HG03439 (cell line): Measurements from ENCODE around the gene PTPRR.

Experiments used
- ATAC-seq: cut with Tn5 transposase; IDR thresholded peaks from one replicate; pipeline ENCODE4 v1.9.1; 2021; ENCODE audit warnings: mild to moderate bottlenecking, moderate library complexity; ENCODE audit not compliant: unreplicated experiment

PTPRR gene

GRCh38 chr12:70918321-70918720, 2.2 kb downstream of the PTPRR start:
- no peak for ATAC-seq

- ATAC-seq, result no peak
Observed at GRCh38 chr12:70910666-70911065, 9.9 kb downstream of the PTPRR start.

GRCh38 chr12:70908978-70909377, 11.6 kb downstream of the PTPRR start:
- no peak for ATAC-seq

DNA sequence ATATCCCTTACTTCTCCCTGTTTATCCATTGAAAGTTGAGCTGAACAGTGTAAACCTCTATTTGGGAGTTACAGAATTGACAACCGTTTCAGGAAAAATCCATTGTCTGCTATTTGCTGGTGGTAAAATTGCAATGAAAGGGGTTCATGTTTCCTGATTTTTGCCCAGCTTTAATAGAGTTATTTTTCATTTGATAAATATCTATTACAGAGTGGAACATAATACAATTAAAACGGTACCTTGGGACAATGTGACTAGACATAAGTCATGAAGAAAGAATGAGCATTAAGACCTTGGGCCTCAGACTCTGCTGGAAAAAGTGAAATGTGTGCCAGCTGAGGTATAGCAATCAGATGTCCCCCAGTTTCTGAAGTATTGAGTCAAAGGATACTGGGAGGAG, 13.1 kb downstream of the PTPRR start:
- ATAC-seq, result no peak

DNA sequence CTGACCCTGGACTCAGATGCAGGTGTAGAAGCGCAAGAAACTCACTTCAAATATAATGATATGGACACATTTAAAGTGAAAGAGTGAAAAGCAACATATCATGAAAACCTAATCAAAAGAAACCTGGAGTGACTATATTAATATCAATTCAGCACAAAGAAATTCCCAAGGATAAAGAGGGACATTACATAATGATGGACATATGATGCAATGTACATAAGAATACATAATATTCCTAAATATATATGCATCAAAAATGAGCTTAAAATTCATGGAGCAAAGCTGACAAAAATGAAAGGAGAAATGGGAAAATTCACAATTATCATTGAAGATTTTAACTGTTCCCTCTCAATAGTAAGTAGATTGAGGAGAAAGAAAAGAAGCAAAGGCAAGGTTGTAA, 24.6 kb downstream of the PTPRR start:
- ATAC-seq, result no peak

GRCh38 chr12:70892593-70892992, 27.9 kb downstream of the PTPRR start:
- no peak for ATAC-seq

DNA sequence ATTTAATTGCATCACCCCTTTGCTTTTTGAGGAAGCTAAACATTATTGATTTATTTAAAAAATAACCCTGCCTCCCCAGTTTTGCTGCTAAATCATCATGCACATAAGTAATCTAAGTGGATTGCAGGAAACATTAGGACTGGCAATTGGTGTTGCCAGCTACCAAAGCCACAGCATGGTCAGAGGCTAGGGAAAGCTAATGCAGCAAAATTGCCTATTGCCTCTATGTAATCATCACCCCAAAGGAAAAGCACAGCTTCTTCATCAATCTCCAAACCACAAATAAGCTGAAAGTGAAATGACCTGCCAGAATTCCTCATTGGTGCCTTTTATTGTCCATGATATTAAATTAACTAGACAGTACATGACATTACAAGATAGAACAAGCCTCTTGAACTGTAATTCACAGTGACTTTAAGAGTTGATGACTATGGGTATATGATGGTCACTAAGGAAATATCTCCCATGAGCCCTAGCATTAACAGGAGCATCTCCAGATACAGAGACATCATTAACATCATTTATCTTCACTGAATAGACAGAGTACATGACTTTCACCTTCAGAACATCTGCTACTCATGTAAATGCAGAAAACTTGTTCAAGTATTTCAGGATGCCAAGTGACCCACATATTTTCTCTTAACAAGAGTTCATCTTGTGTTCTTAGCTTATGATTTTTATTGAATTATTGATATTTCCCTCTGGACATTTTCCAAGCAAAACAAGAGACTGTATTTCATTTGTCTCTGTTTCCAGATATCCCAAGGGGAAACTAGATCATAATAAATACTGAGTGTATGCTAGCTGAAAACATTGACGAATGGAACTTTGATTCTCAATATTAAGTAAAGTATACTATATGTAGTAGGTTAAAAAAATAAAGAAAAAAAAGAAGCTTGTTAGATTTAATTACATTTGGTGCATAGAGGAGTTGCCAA, 29.4 kb downstream of the PTPRR start:
- no peak for ATAC-seq

DNA sequence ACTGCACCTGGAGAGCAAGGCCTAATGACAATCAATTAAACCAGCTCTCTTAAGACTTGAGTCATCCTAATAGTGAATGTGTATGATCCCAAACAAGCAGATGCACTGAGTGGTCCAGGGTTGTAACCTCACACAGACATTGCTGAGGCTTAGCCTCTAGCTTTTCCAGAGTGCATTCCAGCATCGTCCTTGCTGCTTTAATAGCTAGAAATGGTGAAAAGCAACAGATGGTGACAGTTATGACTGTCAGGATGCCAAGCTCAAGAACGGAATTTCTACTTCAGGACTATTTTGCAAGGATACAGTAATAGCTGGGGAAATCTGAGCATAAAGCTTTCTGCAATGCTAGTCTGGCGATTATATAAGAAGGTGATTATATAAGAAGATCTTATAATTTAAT, 34.6 kb downstream of the PTPRR start:
- no peak for ATAC-seq

DNA sequence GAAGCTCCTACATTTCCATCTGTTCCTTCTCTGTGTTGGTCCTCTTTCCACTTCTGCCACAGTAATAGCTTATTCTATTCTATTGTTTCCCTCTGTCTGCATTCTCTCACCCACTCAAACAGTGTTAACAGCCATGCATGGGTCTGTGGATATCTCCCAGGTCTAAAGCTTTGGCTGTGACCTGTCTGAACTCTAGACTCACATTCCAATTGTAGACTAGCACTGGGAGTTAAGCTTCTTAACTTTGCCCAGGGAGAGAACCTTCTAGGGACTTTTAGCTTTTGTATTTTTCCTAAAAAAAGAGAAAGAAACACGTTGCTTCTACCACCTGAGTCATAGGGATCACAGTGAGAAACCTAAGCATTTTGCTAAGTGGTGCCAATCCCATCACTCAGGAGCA, 36.7 kb downstream of the PTPRR start:
- ATAC-seq, result no peak

DNA sequence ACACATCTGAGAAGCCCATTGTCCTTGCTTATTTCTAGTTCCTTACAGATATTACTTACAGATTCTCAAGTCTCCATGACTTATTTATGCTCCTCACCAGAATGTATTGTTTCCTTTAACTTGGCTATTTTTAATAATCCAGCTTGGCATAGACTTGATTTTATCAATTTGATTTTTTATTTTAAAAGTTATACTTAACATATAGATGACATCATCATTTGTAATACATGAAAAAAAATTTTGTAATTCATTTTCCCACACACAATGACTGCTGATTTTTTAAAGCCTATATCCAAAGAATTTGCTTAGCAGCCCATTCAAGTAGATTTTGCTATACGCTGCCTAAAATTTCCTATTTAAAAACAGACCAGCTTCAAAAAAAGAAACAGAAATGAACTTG, 39.8 kb downstream of the PTPRR start:
- no peak for ATAC-seq

DNA sequence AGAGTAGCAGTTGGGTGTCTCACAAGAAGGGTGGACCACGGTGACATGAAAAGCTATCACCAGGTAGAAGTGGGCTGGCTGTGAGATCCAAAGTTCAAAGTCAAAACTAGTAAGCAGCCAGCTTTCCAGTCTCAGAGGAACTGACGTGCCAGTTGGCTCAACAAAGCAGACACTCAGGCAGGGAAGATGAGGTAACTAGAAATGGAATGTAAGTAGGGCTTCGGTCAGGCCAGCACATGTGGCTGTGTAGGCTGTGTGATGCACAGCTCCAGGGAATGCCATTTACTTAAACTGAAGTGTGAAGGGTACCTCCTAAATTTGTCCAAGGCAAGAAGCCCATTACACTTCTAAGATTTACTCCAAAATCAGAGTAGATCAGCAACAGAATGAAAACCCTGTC, 43.6 kb downstream of the PTPRR start:
- no peak for ATAC-seq

DNA sequence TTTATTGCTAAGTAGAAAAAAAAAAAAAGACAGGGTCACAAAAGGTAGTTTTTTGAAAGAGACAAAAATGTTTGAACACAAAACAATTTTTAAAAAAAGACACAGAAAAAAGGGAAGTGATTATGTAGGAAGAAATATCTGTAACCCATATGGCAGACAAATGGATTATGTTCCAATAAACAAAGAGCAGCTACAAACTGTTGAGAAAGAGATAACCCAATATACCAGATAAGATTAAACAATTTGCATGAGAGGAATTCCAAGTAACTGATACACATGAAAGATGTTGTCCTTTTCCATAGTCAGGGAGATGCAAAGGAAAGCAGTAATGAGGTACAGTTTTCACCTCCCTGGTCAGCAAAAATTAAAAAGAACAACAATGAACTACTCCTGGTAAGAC, 44.9 kb downstream of the PTPRR start:
- ATAC-seq, result no peak

DNA sequence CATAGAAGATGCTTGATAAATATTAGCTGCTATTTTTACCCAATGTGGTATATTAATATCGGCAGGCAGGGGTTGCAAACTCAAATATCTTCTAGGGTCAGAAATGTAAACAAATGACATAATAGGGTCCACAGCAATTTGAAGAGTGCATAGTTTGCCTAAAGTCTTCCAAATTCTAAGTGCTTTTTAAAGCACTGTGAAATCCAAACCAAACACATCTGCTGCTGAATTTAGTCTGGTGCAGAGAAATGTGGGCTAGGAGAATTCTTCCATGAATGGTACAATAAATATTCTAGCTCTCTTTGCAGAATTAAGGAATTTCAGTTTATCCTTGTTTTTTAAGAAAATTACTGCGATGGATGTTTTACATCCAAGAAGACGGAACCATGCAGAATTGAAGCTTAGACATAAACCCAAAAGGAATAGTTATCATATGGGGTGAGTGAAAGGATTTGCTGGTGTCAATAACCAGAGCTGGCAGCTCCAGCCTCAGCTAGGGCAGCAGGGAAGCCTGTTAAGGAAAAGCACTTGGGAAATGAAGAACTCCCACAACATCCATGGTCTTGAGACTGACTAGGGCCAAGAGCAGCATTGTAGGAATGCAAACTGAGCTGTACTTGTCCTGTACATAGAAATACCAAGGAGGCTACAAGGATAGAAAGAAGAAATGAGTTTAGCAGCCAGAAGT, 65.5 kb downstream of the PTPRR start:
- ATAC-seq, result no peak

DNA sequence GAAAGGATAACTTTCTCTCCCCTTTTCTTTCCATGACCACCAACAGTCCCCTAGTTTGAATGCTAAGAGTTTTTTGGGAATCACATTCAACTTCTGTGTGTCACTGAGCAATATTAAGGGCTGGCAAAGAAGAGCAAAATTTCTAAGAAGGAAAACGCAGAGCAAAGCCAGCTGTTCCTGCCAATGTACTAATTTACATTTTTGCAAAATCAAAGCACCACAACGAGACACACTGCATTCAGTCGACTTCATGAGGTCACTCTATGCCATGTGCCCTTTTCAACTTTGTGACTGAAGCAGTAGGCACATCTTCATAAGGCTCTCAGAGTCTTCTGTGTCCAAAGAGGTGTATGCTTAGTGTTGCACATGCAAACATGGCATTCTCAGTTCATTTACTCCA, 66.4 kb downstream of the PTPRR start:
- no peak for ATAC-seq

GRCh38 chr12:70853326-70853725, 67.2 kb downstream of the PTPRR start:
- no peak for ATAC-seq

DNA sequence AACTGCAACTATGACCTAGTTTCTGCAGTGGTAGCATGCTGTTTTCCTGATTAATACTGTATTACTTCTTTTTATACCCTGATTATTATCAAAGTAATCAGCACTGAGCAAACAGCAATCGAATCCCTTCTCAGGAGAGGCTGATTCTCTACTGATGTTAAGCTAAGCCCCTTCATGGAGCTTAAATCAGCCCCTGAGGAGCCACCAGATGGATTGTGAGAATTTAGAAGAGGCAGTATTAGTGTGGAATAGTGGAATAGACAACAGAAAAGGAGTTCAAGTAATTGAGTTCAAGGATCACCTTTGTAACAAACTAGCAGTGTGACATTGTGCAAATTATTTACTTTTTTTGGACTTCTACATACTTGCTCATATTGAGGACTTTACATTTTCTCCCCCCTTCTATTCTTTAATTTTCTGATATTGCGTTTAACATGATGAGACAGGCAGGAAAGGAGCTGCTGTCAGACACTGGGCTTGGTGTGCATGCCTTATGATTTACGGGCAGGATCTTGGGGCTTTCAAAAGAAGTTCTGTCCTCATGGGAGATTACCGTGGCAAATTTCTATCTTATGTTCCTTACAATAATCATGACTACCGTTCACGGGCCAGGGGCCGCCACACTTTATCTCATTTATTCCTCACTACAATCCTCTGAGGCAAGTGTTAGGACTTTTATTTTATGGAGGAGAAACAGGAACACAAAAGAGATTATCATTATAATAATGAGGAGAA, 68.0 kb downstream of the PTPRR start:
- ATAC-seq, result no peak

- ATAC-seq, result no peak
Observed at GRCh38 chr12:70849265-70849960, 71.1 kb downstream of the PTPRR start.

DNA sequence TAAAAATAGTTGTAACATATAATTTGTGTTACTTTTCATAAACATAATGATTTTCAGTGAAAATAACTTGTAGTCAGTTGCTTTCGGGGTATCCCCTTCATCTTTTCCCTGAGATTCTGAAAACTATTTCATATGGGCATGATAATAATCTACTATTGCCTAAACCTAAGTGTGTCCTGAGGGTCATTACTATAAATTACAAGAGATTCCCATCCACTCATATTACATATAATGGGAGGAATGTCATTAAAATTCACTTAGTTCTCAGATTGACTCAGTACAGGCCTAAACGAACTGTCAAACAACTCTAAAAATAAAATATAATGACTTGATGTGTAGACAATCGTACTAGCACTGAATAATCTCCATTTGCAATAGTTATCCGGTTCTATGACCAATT, 72.7 kb downstream of the PTPRR start:
- no peak for ATAC-seq

DNA sequence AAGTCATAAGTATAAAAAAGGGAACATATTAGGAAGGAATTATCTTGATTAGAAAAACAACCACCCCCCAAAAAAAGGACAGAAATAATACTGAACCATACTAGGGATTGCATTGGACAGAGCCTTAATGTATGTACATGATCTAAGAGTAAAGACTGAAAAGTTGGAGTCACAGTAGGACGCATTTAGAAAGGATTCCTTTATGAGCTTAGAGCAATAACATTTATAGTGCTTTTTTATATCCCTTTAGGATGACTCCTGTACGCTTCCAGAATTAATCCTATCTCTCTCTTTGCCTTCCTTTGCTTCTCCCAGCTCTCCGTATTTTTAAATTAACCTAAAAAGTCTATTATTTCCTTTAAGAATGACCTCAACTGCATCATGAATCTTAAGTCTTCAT, 75.3 kb downstream of the PTPRR start:
- no peak for ATAC-seq

DNA sequence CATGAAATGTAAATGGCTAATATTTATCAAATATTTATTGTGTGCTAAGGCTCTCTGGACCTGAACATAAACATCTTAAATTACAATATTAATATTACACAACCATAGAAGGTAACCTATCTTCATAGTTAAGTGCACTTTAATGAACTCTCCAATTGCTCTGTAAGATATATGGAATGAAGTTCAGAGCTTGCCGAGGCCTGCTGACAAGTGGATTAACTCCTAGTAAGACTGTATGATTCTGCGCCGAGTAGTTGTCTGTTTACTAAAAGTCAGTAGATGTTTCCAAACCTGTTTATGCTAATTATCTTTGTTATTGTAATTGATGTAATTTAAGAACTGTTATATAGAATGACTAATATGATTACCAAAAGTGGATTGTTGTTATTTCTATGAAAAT, 77.2 kb downstream of the PTPRR start:
- no peak for ATAC-seq

GRCh38 chr12:70842942-70843341, 77.6 kb downstream of the PTPRR start:
- ATAC-seq, result no peak
